ENCODE results near the gene HEBP2.
"Not testable (repeated sequence)": the region's sequence is repeated elsewhere in the genome, so short reads cannot be mapped to it uniquely, and the experiment has no call there.

HEBP2 gene

GRCh38 chr6:138403801-138404665 lies at the start of gene HEBP2:
Gene HEBP2 (plus strand): TSS chr6:138404223. CDS start chr6:138404496, 273 bp downstream.
- peak; percentile 85 for DNase-seq

- DNase-seq = no peak
Observed at GRCh38 chr6:138357928-138358327, 46.1 kb upstream of the HEBP2 start.

- not testable (repeated sequence) for DNase-seq
Observed at GRCh38 chr6:138368684-138369083, 35.3 kb upstream of the HEBP2 start.

- no peak for DNase-seq
Observed at GRCh38 chr6:138370631-138371451, 33.2 kb upstream of the HEBP2 start.

- DNase-seq = no peak
Observed at GRCh38 chr6:138371452-138371711, 32.6 kb upstream of the HEBP2 start.

GRCh38 chr6:138371720-138372119 lies 32.3 kb upstream of the HEBP2 start:
- no peak for DNase-seq

GRCh38 chr6:138372711-138373463 lies 31.1 kb upstream of the HEBP2 start:
- DNase-seq = no peak

- DNase-seq = no peak
Observed at GRCh38 chr6:138374230-138374629, 29.8 kb upstream of the HEBP2 start.

GRCh38 chr6:138374815-138375214 lies 29.2 kb upstream of the HEBP2 start:
- DNase-seq = no peak

GRCh38 chr6:138377042-138377441 lies 27.0 kb upstream of the HEBP2 start:
- DNase-seq = no peak

- no peak for DNase-seq
Observed at GRCh38 chr6:138377844-138378243, 26.2 kb upstream of the HEBP2 start, which contains the start of gene SMIM28. Gene SMIM28 (plus strand): TSS chr6:138377905. CDS start chr6:138378073, 168 bp downstream.

- no peak for DNase-seq
Observed at GRCh38 chr6:138378463-138378862, 25.6 kb upstream of the HEBP2 start.

GRCh38 chr6:138382498-138383265 lies 21.3 kb upstream of the HEBP2 start:
- no peak for DNase-seq

- no peak for DNase-seq
Observed at GRCh38 chr6:138383776-138384175, 20.2 kb upstream of the HEBP2 start.

- no peak for DNase-seq
Observed at GRCh38 chr6:138386897-138387296, 17.1 kb upstream of the HEBP2 start.

GRCh38 chr6:138387577-138388368 lies 16.2 kb upstream of the HEBP2 start:
- DNase-seq = no peak

GRCh38 chr6:138389551-138389950 lies 14.5 kb upstream of the HEBP2 start:
- DNase-seq = no peak

GRCh38 chr6:138393871-138394783 lies 9.9 kb upstream of the HEBP2 start:
- no peak for DNase-seq

GRCh38 chr6:138396709-138397108 lies 7.3 kb upstream of the HEBP2 start:
- no peak for DNase-seq

Data from activated CD8-positive, alpha-beta memory T cell treated with anti-CD3 and anti-CD28 coated beads, Interleukin-2, amount 50 U/mL, for 4 hours (primary cell).